CD14-positive monocyte (primary cell): Measurements from ENCODE around the gene IL4R. TPM values are rescaled to one million over a fixed set of nuclear protein-coding genes. Genes with fewer than 3 reads are reported as not detected.
"Not testable (repeated sequence)": the region's sequence is repeated elsewhere in the genome, so short reads cannot be mapped to it uniquely, and the experiment has no call there.

Experiments used
- DNase-seq, 3 donors: peaks; one replicate each; pipeline ENCODE4 v3.0.0-alpha.2; 2011 to 2022
- H2AFZ ChIP-seq: 2 replicates; pipeline ENCODE4 v1.6.0; 2012; ENCODE audit warnings: mild to moderate bottlenecking, low read depth, low read length, inconsistent platforms; ENCODE audit not compliant: insufficient read depth, poor library complexity, severe bottlenecking
- H3K27ac ChIP-seq, 2 donors: 1 replicate in 1 of 2; 2 replicates in 1 of 2; pipeline ENCODE4 v1.5.1; 2012 to 2013; ENCODE audit warnings: low read length in 2 of 2, control low read depth in 1 of 2, inconsistent platforms in 1 of 2, low read depth in 1 of 2, mild to moderate bottlenecking in 1 of 2
- H3K27me3 ChIP-seq, 2 donors: one replicate each; pipeline versions ENCODE4 v1.6.0 to v1.6.1; 2011 to 2013; ENCODE audit warnings: low read length in 2 of 2; ENCODE audit not compliant: control insufficient read depth in 2 of 2, insufficient read depth in 2 of 2
- H3K36me3 ChIP-seq, 2 donors: replicated peaks in 1 of 2; 1 replicate in 1 of 2; 2 replicates in 1 of 2; pipeline versions ENCODE4 v1.5.1 to v1.6.1; 2012 to 2013; ENCODE audit warnings: low read length in 2 of 2, control low read depth in 1 of 2, inconsistent platforms in 1 of 2, mild to moderate bottlenecking in 1 of 2; ENCODE audit not compliant: insufficient read depth in 2 of 2, control insufficient read depth in 1 of 2
- H3K4me1 ChIP-seq, 2 donors: 1 replicate in 1 of 2; 2 replicates in 1 of 2; pipeline versions ENCODE4 v1.5.1 to v1.6.1; 2012 to 2013; ENCODE audit warnings: low read length in 2 of 2, control low read depth in 1 of 2, inconsistent platforms in 1 of 2, mild to moderate bottlenecking in 1 of 2, moderate library complexity in 1 of 2; ENCODE audit not compliant: insufficient read depth in 2 of 2, control insufficient read depth in 1 of 2
- H3K4me2 ChIP-seq: replicated peaks from 2 replicates; pipeline ENCODE3; 2012; ENCODE audit warnings: low read length, moderate library complexity, mild to moderate bottlenecking; ENCODE audit not compliant: poor library complexity, severe bottlenecking; ENCODE audit errors: extremely low read depth
- H3K4me3 ChIP-seq, 3 experiments: fragments of 200-600 bp in 1 of 3; sonication (generic) in 1 of 3; replicated peaks in 1 of 3; 1 replicate in 2 of 3; 2 replicates in 1 of 3; pipeline ENCODE4 v1.5.1; 2011 to 2013; ENCODE audit warnings: low read length in 3 of 3, mild to moderate bottlenecking in 3 of 3, control low read depth in 2 of 3, low read depth in 2 of 3, inconsistent platforms in 1 of 3, moderate library complexity in 1 of 3
- H3K79me2 ChIP-seq: 2 replicates; pipeline ENCODE4 v1.6.0; 2012; ENCODE audit warnings: mild to moderate bottlenecking, control low read depth, inconsistent platforms, low read length, moderate library complexity; ENCODE audit not compliant: insufficient read depth
- H3K9ac ChIP-seq: 2 replicates; pipeline ENCODE4 v1.6.0; 2017; ENCODE audit warnings: low read length, mild to moderate bottlenecking; ENCODE audit not compliant: insufficient read depth, poor library complexity, severe bottlenecking
- H3K9me3 ChIP-seq, 2 donors: replicated peaks in 1 of 2; 1 replicate in 1 of 2; 2 replicates in 1 of 2; pipeline versions ENCODE4 v1.5.1 to v1.6.1; 2012 to 2013; ENCODE audit warnings: low read length in 2 of 2, control low read depth in 1 of 2; ENCODE audit not compliant: control insufficient read depth in 1 of 2, insufficient read depth in 1 of 2
- H4K20me1 ChIP-seq: 2 replicates; pipeline ENCODE4 v1.6.0; 2012; ENCODE audit warnings: mild to moderate bottlenecking, low read length, control low read depth, moderate library complexity; ENCODE audit not compliant: insufficient read depth
- H3K27ac Mint-ChIP-seq, 7 donors: one replicate each; pipeline ENCODE4 v1.8.0; 2020; ENCODE audit warnings: mild to moderate bottlenecking in 7 of 7, mixed read lengths in 7 of 7, moderate library complexity in 6 of 7, inconsistent platforms in 2 of 7
- H3K27me3 Mint-ChIP-seq, 3 donors: one replicate each; pipeline ENCODE4 v1.8.0; 2021 to 2022; ENCODE audit warnings: low read depth in 3 of 3, mild to moderate bottlenecking in 3 of 3, mixed read lengths in 3 of 3, moderate library complexity in 3 of 3, inconsistent platforms in 1 of 3
- H3K36me3 Mint-ChIP-seq, 2 donors: one replicate each; pipeline ENCODE4 v1.8.0; 2020; ENCODE audit warnings: mixed read lengths in 2 of 2, inconsistent platforms in 1 of 2, mild to moderate bottlenecking in 1 of 2
- H3K4me1 Mint-ChIP-seq: one replicate; pipeline ENCODE4 v1.8.0; 2020; ENCODE audit warnings: mild to moderate bottlenecking, mixed read lengths
- H3K4me3 Mint-ChIP-seq, 2 donors: one replicate each; pipeline ENCODE4 v1.8.0; 2020; ENCODE audit warnings: mild to moderate bottlenecking in 2 of 2, mixed read lengths in 2 of 2, moderate library complexity in 1 of 2
- H3K9me3 Mint-ChIP-seq, 7 donors: one replicate each; pipeline ENCODE4 v1.8.0; 2020 to 2022; ENCODE audit warnings: mixed read lengths in 7 of 7, mild to moderate bottlenecking in 6 of 7, moderate library complexity in 6 of 7, inconsistent platforms in 2 of 7
- CTCF ChIP-seq: fragments of 200-600 bp; IDR thresholded peaks from one replicate; pipeline ENCODE4 v1.8.0; 2022; ENCODE audit warnings: antibody characterized with exemption, mild to moderate bottlenecking
- WGBS: methylation state at CpG from one replicate; pipeline ENCODE4 v1.1.5; 2013; ENCODE audit warnings: missing lambda C conversion rate; ENCODE audit not compliant: insufficient coverage; 5-methylcytosine and 5-hydroxymethylcytosine counted together
- intact Hi-C, 2 donors: fragments of 100-400 bp; cut with micrococcal nuclease; formaldehyde crosslinking; loops; one replicate each; pipeline versions ENCODE4 v1.15.0 to v1.15.1; 2023
- polyA plus RNA-seq, 3 donors: library from polyadenylated mRNA; depleted of rRNA in 1 of 3; unstranded in 2 of 3; stranded (reverse) in 1 of 3; fragments of 300-500 nt in 2 of 3; fragments of >200 nt in 1 of 3; fragmentation: Illumina TruSeq in 2 of 3; gene quantifications; 1 replicate in 2 of 3; 2 replicates in 1 of 3; pipeline ENCODE4 v1.2.3, GENCODE V29; 2012 to 2021

IL4R gene
- polyA plus RNA-seq, 3 donors: 25.1 to 80.4 (median 35.6) TPM

- no peak overlapping the region for H3K4me2 ChIP-seq
- no peaks in the 10 kb centered on the region for H3K79me2 ChIP-seq
- no peak overlapping the region for H3K4me3 ChIP-seq
- 80% methylated on average over 1 of the region's 1 CpG for WGBS
- no peak overlapping the region for H3K27ac Mint-ChIP-seq
- peaks cover 0 to 3% of the 10 kb centered on the region in 2 donors for H3K36me3 Mint-ChIP-seq
- H3K27ac ChIP-seq: no peak overlapping the region
- peaks cover 3 to 5% of the 10 kb centered on the region in 2 donors for H3K9me3 ChIP-seq
- H3K27me3 Mint-ChIP-seq: peaks cover 0 to 2% (median 1%) of the 10 kb centered on the region in 3 donors
- H3K4me1 Mint-ChIP-seq: peaks cover 24% of the 10 kb centered on the region
- intact Hi-C loops: no loop called here
- H3K9me3 Mint-ChIP-seq: peaks cover 15 to 26% (median 20%) of the 10 kb centered on the region in 7 donors
- no peaks in the 10 kb centered on the region for H3K27me3 ChIP-seq
- H4K20me1 ChIP-seq: no peaks in the 10 kb centered on the region
- no peak for TF ChIP-seq CTCF
- H2AFZ ChIP-seq: no peak overlapping the region
- peaks cover 21 to 29% of the 10 kb centered on the region in 2 donors for H3K4me1 ChIP-seq
- no peak for DNase-seq
- H3K4me3 Mint-ChIP-seq: no peak overlapping the region
- H3K36me3 ChIP-seq: no peaks in the 10 kb centered on the region
- H3K9ac ChIP-seq: no peak overlapping the region
Measured at GRCh38 chr16:27392671-27393070, 78.9 kb downstream of the IL4R start.

GRCh38 chr16:27394516-27394915, 80.7 kb downstream of the IL4R start:
- Histone ChIP-seq H3K4me1 (peaks cover 24 to 32% of the 10 kb centered on the region in 2 donors), H3K4me2 (no peak overlapping the region), H3K9me3 (peaks cover 3 to 5% of the 10 kb centered on the region in 2 donors), H3K4me3 (no peak overlapping the region), H4K20me1 (no peaks in the 10 kb centered on the region), H3K79me2 (no peaks in the 10 kb centered on the region), H2AFZ (no peak overlapping the region), H3K27me3 (no peaks in the 10 kb centered on the region), H3K36me3 (no peaks in the 10 kb centered on the region), H3K27ac (no peak overlapping the region), H3K9ac (no peak overlapping the region)
- intact Hi-C loops: no loop called here
- H3K27ac Mint-ChIP-seq: peak overlapping the region in 3 of 7 donors; percentile 17 to 54 (median 20)
- H3K4me3 Mint-ChIP-seq: no peak overlapping the region
- DNase-seq: no peak
- H3K27me3 Mint-ChIP-seq: peaks cover 0 to 2% (median 1%) of the 10 kb centered on the region in 3 donors
- H3K36me3 Mint-ChIP-seq: peaks cover 0 to 3% of the 10 kb centered on the region in 2 donors
- peaks cover 15 to 23% (median 19%) of the 10 kb centered on the region in 7 donors for H3K9me3 Mint-ChIP-seq
- H3K4me1 Mint-ChIP-seq: peaks cover 30% of the 10 kb centered on the region
- no peak for TF ChIP-seq CTCF

GRCh38 chr16:27398341-27398893, 84.6 kb downstream of the IL4R start:
- H2AFZ ChIP-seq, H3K36me3 ChIP-seq, H3K27me3 ChIP-seq, H3K9ac ChIP-seq, H3K79me2 ChIP-seq, H4K20me1 ChIP-seq, DNase-seq, H3K36me3 Mint-ChIP-seq, intact Hi-C loops, H3K9me3 ChIP-seq: not testable (repeated sequence)
- peaks cover 60% of the 10 kb centered on the region for H3K4me1 Mint-ChIP-seq
- Histone ChIP-seq H3K4me2 (peak overlapping the region; percentile 57), H3K4me1 (peaks cover 50 to 59% of the 10 kb centered on the region in 2 donors), H3K27ac (peak overlapping the region in 1 of 2 donors; percentile 10), H3K4me3 (peak overlapping the region in 1 of 3 experiments; percentile 35)
- peaks cover 6 to 15% (median 7%) of the 10 kb centered on the region in 3 donors for H3K27me3 Mint-ChIP-seq
- WGBS: 98% methylated on average over 5 of the region's 15 CpGs
- peaks cover 5 to 14% (median 9%) of the 10 kb centered on the region in 7 donors for H3K9me3 Mint-ChIP-seq
- peak overlapping the region in 1 of 2 donors; percentile 49 for H3K4me3 Mint-ChIP-seq
- H3K27ac Mint-ChIP-seq: peak overlapping the region in 6 of 7 donors; percentile 9 to 78 (median 59)
